Psoas muscle (tissue), 8 donors: Measurements from ENCODE around the gene C13orf46. TPM values are rescaled to one million over a fixed set of nuclear protein-coding genes. Genes with fewer than 3 reads are reported as not detected.

Source experiments
- ATAC-seq, 4 donors: fragments of 200-7000 bp; cut with Tn5 transposase; one replicate each; pipeline ENCODE4 v1.9.1; 2020; ENCODE audit warnings: moderate library complexity in 3 of 4, mild to moderate bottlenecking in 2 of 4
- DNase-seq, 2 donors: peaks; one replicate each; pipeline ENCODE4 v3.0.0-alpha.2; 2020
- H3K27ac ChIP-seq: fragments of 200-600 bp; one replicate; pipeline ENCODE4 v1.8.0; 2022
- H3K27me3 ChIP-seq, 3 donors: fragments of 200-600 bp in 1 of 3; one replicate each; pipeline versions ENCODE4 v1.6.1 to v1.8.0; 2013 to 2022; ENCODE audit warnings: low read length in 2 of 3, mild to moderate bottlenecking in 2 of 3, moderate library complexity in 1 of 3; ENCODE audit not compliant: insufficient read depth in 3 of 3
- H3K36me3 ChIP-seq, 2 donors: fragments of 200-600 bp in 1 of 2; one replicate each; pipeline versions ENCODE4 v1.6.1 to v1.8.0; 2013 to 2022; ENCODE audit warnings: low read depth in 1 of 2, mild to moderate bottlenecking in 1 of 2, moderate library complexity in 1 of 2; ENCODE audit not compliant: insufficient read depth in 1 of 2
- H3K4me1 ChIP-seq: fragments of 200-600 bp; one replicate; pipeline ENCODE4 v1.8.0; 2022
- H3K4me3 ChIP-seq: fragments of 200-600 bp; one replicate; pipeline ENCODE4 v1.8.0; 2022; ENCODE audit warnings: mild to moderate bottlenecking
- H3K9me3 ChIP-seq: fragments of 200-600 bp; one replicate; pipeline ENCODE4 v1.8.0; 2022
- CTCF ChIP-seq: fragments of 200-600 bp; IDR thresholded peaks from one replicate; pipeline ENCODE4 v1.8.0; 2022; ENCODE audit warnings: antibody characterized with exemption
- WGBS, 3 donors: extraction: QIAGEN DNeasy Blood & Tissue Kit; methylation state at CpG; one replicate each; pipeline versions ENCODE4 v1.1.6 to v1.1.7; 2013; 5-methylcytosine and 5-hydroxymethylcytosine counted together
- intact Hi-C, 2 donors: fragments of 100-400 bp; cut with DNase I; formaldehyde crosslinking; loops; one replicate each; pipeline versions ENCODE4 v1.11.0 to v1.14.2; 2022
- polyA plus RNA-seq, 3 donors: library from polyadenylated mRNA; stranded (reverse); fragments of 200-250 nt; gene quantifications; one replicate each; pipeline ENCODE4 v1.2.3, GENCODE V29; 2013
- total RNA-seq, 4 donors: library from RNA; stranded (reverse); fragmentation: NEBNext Ultra II Directional in 2 of 4; extraction: Animal tissue kit (Norgen Biotek cat#: 25700) in 2 of 4; gene quantifications; one replicate each; pipeline versions ENCODE4 v1.2.1 to v1.2.4, GENCODE V29; 2021 to 2023
- donor health status: healthy with polysubstance abuse.
- donor health status: DM: no; HTN: no; CAD: no; lungs with moderate emphysema.
- donor health status: Bipolar disorder and iron deficiency.
- donor health status: healthy.
- donor health status: DM: yes; HTN: yes; CAD: no.
- donor health status: DM: no; HTN: no; CAD: no.
- donor health status: DM: no; HTN: no; CAD: no.
- donor health status: DM: yes; HTN: yes; CAD: no.

The C13orf46 gene
- total and polyA plus RNA-seq, 7 donors = 0.14 to 2.5 (median 0.57) TPM; not detected in 1

DNA sequence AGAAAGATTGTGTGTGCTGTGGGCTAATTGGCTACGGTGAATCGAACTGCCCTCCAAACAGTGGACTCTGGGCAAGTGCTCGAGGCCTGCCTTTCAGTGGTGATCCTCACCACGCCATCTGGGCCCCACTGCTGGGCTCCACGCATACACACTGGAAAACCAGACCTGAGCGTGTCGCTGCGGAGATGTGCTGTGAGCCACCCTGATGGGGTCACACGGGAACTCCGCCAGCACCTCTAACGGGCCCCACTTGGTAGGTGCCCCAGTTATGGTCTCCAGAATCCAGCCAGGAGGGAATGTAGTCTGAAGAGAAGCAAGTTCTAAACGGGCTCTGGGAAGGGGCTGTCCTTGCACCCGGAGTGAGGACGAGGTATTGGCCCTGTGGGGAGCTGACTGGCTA, 39.3 kb downstream of the C13orf46 start:
- 81 to 86% (median 84%) methylated on average over 14 of the region's 14 CpGs for WGBS, 3 donors
- peak; percentile 8 to 40 for DNase-seq
- Histone ChIP-seq H3K4me3 (no peak overlapping the region), H3K27me3 (peaks cover 0 to 14% (median 0%) of the 10 kb centered on the region in 3 donors), H3K36me3 (no peaks in the 10 kb centered on the region), H3K4me1 (peaks cover 11% of the 10 kb centered on the region), H3K9me3 (no peaks in the 10 kb centered on the region), H3K27ac (no peak overlapping the region)
- ATAC-seq = no peak
- intact Hi-C loops = no loop called here
- TF ChIP-seq CTCF = no peak

DNA sequence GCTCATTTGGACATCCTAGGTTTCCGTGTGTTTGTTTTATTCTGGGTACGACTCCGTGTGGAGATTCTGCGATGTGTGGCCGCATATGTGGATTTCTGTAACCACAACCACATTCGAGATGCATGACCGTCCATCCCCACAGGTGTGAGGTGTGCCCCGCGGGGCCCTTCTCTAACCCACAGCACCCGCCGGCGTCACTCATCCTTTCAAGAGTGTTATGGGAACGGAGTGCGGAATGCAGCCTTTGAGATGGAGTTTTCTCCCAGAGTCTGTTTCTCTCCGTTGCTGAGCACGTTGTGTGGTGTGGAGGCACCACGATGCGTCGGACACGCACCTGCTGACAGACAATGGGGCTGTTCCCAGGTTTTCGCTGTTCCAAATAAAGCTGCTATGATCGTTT, 40.0 kb downstream of the C13orf46 start:
- H3K36me3 ChIP-seq = no peaks in the 10 kb centered on the region
- H3K9me3 ChIP-seq = no peaks in the 10 kb centered on the region
- ATAC-seq (no peak), DNase-seq (peak; percentile 6 to 9)
- 95 to 96% (median 96%) methylated on average over 22 of the region's 22 CpGs for WGBS, 3 donors
- intact Hi-C loops = no loop called here
- no peak overlapping the region for H3K4me3 ChIP-seq
- H3K27me3 ChIP-seq = peaks cover 0 to 8% (median 0%) of the 10 kb centered on the region in 3 donors
- no peak for TF ChIP-seq CTCF
- no peak overlapping the region for H3K27ac ChIP-seq
- peaks cover 18% of the 10 kb centered on the region for H3K4me1 ChIP-seq

DNA sequence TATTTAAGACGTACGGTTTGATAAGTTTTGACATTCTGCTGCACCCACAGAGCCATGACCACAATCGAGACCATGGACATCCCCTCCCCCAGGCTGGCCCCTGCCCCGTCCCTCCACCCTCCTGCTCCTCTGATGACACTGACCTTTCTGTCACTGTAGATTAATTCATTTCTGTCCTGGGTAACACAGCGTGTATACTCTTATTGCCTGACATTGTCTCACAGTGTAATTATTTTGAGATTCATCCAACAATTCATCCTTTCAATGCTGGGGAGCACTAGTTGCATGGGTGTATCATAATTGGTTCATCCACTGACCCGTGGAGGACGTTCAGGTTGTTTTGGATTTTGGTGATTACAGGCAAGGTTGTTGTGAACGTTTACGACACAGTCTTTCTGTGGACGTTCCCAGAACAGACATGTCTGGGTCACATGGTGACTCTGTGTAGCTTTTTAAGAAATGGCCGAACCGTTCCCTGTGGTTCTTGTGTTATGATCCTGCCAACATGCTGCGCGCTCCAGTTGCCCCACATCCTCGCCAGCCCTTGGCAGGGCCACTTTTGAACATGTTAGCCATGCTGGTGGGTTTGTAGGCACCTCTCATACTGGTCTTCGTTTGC, 41.9 kb downstream of the C13orf46 start:
- intact Hi-C loops = no loop called here
- H3K36me3 ChIP-seq = no peaks in the 10 kb centered on the region
- no peaks in the 10 kb centered on the region for H3K9me3 ChIP-seq
- DNase-seq (peak; percentile 9 to 30), ATAC-seq (no peak)
- H3K4me1 ChIP-seq = peaks cover 36% of the 10 kb centered on the region
- no peaks in the 10 kb centered on the region for H3K27me3 ChIP-seq
- H3K4me3 ChIP-seq = no peak overlapping the region
- no peak for TF ChIP-seq CTCF
- WGBS, 3 donors = 54 to 74% (median 57%) methylated on average over 16 of the region's 16 CpGs
- no peak overlapping the region for H3K27ac ChIP-seq

GRCh38 chr13:113930671-113931637, 42.9 kb downstream of the C13orf46 start:
- Histone ChIP-seq H3K4me3 (no peak overlapping the region), H3K27ac (no peak overlapping the region), H3K36me3 (no peaks in the 10 kb centered on the region), H3K4me1 (peaks cover 46% of the 10 kb centered on the region), H3K9me3 (no peaks in the 10 kb centered on the region), H3K27me3 (no peaks in the 10 kb centered on the region)
- WGBS, 3 donors = 90 to 92% (median 91%) methylated on average over 36 of the region's 36 CpGs
- no peak for TF ChIP-seq CTCF
- intact Hi-C loops = no loop called here
- no peak for DNase-seq
- ATAC-seq = no peak
